Mesenteric fat pad (tissue), 1 donor: ENCODE results near the gene CFAP100. TPM values are rescaled to one million over a fixed set of nuclear protein-coding genes. Genes with fewer than 3 reads are reported as not detected.

ENCODE experiments used
- DNase-seq: peaks from one replicate; pipeline ENCODE4 v3.0.0-alpha.2; 2020; ENCODE audit warnings: low spot score
- total RNA-seq: library from RNA; stranded (reverse); fragmentation: NEBNext Ultra II Directional; extraction: Animal tissue kit (Norgen Biotek cat#: 25700); gene quantifications from one replicate; pipeline ENCODE4 v1.2.1, GENCODE V29; 2021
- donor health status: DM: yes; HTN: yes; CAD: no.

Gene CFAP100
- total RNA-seq, 1 donor from 2014 or later, result not detected

- no peak for DNase-seq
Measured at GRCh38 chr3:126399351-126399735, 4.6 kb downstream of the CFAP100 start.

- DNase-seq, result peak; percentile 65
Measured at GRCh38 chr3:126399756-126400155, 5.0 kb downstream of the CFAP100 start.

DNA sequence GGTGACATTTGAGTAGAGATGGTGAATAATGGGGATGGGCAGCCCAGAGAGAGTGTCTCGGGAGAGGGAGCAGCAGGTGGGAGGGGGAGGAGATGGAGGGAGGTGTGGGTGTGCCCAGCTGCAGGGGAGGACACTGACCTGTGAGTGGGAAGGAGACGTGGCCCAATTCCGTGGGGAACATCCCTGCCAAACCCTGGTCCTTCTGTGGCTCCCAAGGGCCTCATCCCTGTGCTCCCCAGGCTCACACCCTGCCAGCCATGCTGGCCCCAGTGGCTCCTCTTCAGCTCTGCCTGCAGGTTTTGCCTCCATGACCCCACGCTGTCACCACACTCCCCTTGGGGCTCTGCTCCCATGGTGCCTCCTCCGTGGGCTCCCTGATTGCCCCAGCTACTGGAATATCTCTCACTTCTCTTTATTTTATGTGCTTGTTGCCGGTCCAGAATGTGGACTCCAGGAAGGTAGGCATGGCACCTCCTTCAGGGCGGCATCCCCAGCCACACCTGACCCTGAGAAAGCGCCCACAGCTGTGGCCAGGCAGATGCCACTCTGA is 7.0 kb downstream of the CFAP100 start:
- DNase-seq, result peak; percentile 72

GRCh38 chr3:126402178-126402577 is 7.5 kb downstream of the CFAP100 start:
- no peak for DNase-seq

DNA sequence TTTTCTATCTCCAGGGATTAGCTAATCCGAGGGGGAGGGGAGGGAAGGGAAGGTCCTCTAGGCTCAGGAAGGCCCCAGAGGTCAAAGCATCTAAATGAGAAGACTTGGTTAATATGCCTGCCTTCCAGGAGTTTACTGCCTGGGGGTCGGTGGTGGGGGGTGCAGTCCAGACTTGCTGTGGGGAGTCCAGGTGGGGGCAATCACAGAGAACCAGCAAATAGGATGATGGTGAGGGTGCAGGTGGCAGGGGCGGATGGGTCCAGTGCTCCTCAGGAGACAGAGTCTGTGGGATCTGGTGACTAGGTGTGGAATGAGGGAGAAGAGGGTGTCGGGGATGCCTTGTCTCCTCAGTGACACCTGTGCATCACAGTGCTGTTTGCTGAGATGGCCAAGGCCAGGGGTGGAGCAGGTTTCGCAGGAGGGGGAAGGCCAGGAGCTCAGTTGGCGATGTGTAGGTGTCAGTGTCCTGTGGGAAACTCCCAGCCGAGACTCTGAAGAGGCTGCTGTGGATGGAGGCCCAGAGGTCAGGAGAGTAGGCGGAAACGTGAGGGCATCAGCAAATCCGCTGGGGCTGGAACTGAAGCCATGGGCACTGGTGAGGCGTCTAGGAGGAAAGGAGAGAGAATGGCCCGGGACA is 8.1 kb downstream of the CFAP100 start:
- peak; percentile 51 for DNase-seq

- peak; percentile 79 for DNase-seq
Measured at GRCh38 chr3:126406389-126407296, 11.9 kb downstream of the CFAP100 start.

DNA sequence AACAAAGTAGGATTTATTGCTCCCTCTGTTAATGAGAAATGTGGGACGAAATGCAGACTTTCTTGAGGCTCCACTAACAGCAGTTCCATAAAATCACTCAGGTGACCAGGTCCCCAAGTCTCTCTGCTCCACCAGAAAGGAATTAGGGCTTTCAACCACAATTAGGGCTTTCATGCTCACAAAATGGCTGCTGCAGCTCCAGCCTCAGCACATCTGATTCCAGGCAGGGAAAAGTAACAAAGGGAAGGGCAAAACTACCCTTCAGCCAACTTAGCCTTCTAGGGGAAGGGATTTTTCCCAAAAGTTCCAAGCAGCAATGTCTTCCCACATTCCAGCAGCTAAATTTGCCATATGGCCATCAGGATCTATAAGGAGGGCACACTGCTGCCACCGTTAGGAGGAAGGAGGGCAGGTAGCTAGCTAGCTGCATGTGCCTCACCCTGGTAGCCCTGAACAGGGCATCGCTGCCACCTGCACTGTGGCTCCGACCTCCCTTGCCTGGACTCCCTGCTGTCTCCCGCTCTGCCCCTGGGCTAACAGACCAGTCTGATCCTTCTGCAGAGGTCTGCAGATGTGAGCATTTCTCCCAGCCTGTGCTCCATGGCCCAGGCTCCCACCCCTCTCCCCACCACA is 12.8 kb downstream of the CFAP100 start:
- DNase-seq, result no peak

- DNase-seq, result no peak
Measured at GRCh38 chr3:126408099-126408498, 13.4 kb downstream of the CFAP100 start.

- peak; percentile 57 for DNase-seq
Measured at GRCh38 chr3:126412841-126413692, 18.4 kb downstream of the CFAP100 start.

DNA sequence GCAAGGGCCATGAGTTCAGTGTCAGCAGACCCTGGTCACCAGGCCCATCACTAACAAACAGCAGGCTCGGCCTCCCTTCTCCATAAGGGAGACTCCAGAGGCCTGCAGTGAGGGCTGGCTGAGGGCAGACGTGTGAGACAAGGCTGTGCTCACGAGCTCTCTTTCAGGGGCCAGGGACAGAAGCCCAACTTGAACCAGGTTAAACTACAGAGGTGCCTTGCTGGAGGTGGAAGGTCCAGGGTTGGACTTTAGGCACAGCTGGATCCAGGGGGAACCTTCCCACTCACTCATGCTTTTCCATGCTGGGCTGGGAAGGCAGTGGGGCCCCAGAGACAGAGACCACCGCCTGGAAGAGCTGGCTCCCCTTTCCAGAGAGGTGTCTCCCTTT is 19.0 kb downstream of the CFAP100 start:
- DNase-seq, result no peak

- DNase-seq, result peak; percentile 67
Measured at GRCh38 chr3:126414406-126414805, 19.7 kb downstream of the CFAP100 start.

DNA sequence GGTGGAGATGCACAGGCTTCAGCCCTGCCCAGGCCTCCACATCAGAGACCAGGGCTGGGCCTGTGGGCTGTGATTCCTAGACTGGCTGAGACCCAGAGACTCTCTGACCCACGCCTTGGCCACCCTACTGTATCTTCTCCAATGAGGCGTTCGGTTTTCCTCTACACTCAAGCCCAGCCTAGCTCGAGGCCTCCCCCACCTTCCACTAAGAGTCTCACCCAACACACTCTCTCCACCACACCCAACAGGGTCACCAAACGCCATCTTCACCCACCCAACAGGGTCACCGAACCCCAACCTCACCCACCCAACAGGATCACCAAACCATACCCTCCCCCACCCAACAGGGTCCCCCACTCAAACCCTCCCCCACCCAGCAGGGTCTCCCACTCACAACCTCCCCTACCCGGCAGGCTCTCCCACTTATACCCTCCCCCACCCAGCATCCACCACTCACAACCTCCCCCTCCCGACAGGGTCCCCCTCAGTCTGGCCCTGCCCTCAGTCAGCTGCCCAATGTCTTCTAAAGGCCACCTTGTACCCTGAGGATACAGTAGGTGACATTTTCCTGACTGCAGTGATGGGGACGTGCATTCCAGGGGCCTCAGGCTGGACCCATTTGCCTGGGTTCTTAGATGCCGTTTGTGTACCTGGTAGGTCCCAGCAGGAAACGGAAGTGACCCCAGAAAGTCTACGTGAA is 20.4 kb downstream of the CFAP100 start:
- DNase-seq, result peak; percentile 41

DNA sequence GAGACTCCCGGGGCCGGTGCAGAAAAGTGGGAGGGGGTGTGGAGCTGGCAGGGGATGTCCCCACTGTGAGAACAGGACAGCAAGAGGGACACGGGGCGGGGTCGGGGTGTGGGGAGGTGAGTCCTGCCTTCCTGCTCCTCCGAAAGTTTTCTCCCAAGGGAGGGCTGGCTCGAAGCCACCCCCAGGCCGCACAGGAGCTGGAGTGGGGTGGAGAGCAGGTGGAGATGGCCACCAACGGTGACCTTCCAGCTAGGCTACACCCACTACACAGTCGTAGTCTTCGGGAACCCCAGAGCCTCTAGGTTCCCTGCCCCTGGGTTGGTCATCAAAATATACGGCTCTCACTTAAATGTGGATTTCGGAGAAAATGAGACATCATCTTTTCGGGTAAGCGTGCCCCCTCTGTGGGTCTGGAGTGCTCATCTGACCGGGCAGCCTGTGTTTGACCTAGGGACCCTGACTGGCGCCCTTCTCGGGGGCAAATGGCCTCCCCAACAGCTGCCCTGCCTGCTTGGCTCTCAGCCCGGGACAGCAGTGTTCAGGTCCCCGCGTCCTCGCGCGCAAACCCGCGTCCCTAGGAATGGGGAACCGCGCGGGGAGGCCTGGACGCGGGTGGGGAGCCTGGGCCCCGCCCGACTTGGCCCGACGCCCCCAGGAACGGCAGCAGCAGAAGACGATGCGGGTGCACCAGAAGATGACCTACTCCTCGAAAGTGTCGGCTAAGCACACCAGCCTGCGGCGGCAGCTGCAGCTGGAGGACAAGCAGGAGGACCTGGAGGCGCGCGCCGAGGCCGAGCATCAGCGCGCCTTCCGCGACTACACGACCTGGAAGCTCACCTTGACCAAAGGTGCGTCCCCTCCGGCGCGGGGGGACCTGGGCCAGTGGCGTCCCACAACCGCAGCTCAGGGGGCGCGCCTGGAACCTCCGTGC is 21.2 kb downstream of the CFAP100 start:
- DNase-seq, result peak; percentile 88

- DNase-seq, result peak; percentile 57
Measured at GRCh38 chr3:126416943-126417342, 22.2 kb downstream of the CFAP100 start.

DNA sequence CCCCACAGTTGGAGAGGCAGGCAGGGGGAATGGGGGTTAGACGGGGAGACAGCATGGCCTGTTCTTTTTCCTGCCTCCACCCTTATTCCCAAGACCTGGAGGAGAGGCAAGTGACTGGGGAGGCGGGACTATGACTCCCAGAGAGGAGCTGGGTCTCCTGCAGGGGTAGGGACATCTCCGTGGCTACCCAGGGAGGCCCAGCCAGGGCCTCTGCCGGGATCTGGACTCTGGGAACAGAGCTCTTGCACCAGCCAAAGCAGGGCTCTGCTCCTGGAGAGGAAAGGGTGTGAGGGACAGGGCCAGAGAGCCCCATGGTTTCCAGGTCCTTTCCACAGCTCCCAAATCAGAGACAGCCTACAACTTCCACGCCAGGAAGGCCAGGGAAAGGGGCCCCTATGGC is 22.8 kb downstream of the CFAP100 start:
- peak; percentile 69 for DNase-seq

DNA sequence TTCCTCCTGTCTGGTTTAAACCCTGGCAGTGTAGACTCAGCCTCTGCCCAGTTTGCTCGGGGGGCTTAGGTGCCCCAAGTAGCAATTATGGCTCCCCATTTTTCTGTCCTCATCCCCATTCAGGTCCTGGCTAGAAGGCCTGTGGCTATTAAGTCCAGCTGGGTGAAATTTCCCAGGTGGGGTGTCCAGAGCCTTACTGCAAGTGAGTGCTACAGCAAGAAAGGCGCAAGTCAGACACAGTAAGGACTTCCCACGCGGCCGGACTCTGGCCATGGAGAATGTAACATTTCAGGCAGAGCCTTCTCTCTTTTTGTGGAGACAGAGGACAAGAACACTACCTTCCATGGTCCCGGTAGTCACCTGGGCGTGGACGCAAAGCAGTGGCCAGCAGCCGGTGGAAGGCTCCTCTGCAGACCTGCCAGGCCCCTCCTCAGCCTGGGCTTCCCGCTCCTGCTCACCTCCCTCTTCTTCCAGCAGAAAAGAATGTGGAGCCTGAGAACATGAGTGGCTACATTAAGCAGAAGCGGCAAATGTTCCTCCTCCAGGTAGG is 23.3 kb downstream of the CFAP100 start:
- peak; percentile 74 for DNase-seq

- DNase-seq, result peak; percentile 75
Measured at GRCh38 chr3:126418661-126419131, 24.0 kb downstream of the CFAP100 start.

- peak; percentile 57 for DNase-seq
Measured at GRCh38 chr3:126419151-126419703, 24.5 kb downstream of the CFAP100 start.
